Endothelial cell (in vitro differentiated cells): ENCODE results near the gene RBM3. TPM values are rescaled to one million over a fixed set of nuclear protein-coding genes. Genes with fewer than 3 reads are reported as not detected.
A peak's percentile ranks its signal among the peaks of the same experiment; 100 is the strongest.
"Not testable (repeated sequence)": the region's sequence is repeated elsewhere in the genome, so short reads cannot be mapped to it uniquely, and the experiment has no call there.

Experiments
- DNase-seq: peaks from one replicate; pipeline ENCODE4 v3.0.0; 2021; ENCODE audit warnings: low spot score
- H3K27ac Mint-ChIP-seq: one replicate; pipeline ENCODE4 v1.8.0; 2021; ENCODE audit warnings: mixed read lengths, inconsistent platforms; ENCODE audit not compliant: unreplicated experiment
- H3K27me3 Mint-ChIP-seq: one replicate; pipeline ENCODE4 v1.8.0; 2021; ENCODE audit warnings: mild to moderate bottlenecking, moderate library complexity, mixed read lengths, inconsistent platforms; ENCODE audit not compliant: unreplicated experiment
- H3K36me3 Mint-ChIP-seq: one replicate; pipeline ENCODE4 v1.8.0; 2021; ENCODE audit warnings: mild to moderate bottlenecking, low read depth, mixed read lengths, inconsistent platforms; ENCODE audit not compliant: unreplicated experiment
- H3K4me1 Mint-ChIP-seq: one replicate; pipeline ENCODE4 v1.8.0; 2021; ENCODE audit warnings: mild to moderate bottlenecking, mixed read lengths, inconsistent platforms; ENCODE audit not compliant: unreplicated experiment
- H3K4me3 Mint-ChIP-seq: one replicate; pipeline ENCODE4 v1.8.0; 2021; ENCODE audit warnings: mild to moderate bottlenecking, mixed read lengths, inconsistent platforms; ENCODE audit not compliant: unreplicated experiment
- H3K9me3 Mint-ChIP-seq: one replicate; pipeline ENCODE4 v1.8.0; 2021; ENCODE audit warnings: mixed read lengths, inconsistent platforms; ENCODE audit not compliant: unreplicated experiment
- total RNA-seq: library from RNA; stranded (reverse); fragmentation: NEBNext Ultra II Directional; extraction: Animal tissue kit (Norgen Biotek cat#: 25700); gene quantifications from one replicate; pipeline ENCODE4 v1.2.1, GENCODE V29; 2021; ENCODE audit not compliant: unreplicated experiment
- TF ChIP-seq, protein P1 (sequence below): fragments of 200-600 bp; sonication (generic); IDR thresholded peaks from one replicate; pipeline ENCODE4 v1.5.0; 2021; ENCODE audit warnings: antibody characterized with exemption; ENCODE audit not compliant: unreplicated experiment

Gene RBM3
- total RNA-seq, 1 donor from 2014 or later, result 252 TPM

DNA sequence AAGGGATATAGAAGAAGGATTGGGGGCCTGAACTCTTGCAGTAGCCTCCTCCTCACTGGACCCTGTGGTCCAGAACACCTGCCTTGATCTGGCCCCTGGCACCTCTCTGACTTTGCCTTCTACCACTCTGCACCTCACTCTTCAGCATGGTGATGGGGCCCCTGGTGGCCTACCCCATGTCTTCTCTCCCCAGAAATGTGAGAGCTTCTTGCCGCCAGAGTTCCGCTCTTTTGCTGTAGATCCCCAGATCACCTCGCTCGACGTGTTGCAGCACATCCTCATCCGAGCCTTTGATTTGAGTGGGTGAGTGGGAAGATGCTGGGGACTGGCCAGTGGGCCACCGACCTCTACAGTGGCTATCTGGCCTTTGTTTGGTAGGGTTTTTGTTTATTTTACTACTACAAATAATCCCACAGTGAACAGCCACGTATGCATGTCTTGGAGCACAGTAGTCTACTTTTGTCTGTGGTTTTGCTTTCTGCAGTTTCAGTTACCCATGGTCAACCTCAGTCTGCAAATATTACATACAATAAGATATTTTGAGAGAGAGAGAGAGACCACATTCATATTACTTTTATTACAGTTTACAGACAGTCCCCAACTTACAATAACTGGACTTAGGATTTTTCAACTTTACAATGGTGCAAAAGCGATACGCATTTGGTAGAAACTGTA is 33.0 kb upstream of the RBM3 start:
- no peak overlapping the region for H3K4me3 Mint-ChIP-seq
- TF ChIP-seq, protein P1, sequence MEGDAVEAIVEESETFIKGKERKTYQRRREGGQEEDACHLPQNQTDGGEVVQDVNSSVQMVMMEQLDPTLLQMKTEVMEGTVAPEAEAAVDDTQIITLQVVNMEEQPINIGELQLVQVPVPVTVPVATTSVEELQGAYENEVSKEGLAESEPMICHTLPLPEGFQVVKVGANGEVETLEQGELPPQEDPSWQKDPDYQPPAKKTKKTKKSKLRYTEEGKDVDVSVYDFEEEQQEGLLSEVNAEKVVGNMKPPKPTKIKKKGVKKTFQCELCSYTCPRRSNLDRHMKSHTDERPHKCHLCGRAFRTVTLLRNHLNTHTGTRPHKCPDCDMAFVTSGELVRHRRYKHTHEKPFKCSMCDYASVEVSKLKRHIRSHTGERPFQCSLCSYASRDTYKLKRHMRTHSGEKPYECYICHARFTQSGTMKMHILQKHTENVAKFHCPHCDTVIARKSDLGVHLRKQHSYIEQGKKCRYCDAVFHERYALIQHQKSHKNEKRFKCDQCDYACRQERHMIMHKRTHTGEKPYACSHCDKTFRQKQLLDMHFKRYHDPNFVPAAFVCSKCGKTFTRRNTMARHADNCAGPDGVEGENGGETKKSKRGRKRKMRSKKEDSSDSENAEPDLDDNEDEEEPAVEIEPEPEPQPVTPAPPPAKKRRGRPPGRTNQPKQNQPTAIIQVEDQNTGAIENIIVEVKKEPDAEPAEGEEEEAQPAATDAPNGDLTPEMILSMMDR, result no peak

DNA sequence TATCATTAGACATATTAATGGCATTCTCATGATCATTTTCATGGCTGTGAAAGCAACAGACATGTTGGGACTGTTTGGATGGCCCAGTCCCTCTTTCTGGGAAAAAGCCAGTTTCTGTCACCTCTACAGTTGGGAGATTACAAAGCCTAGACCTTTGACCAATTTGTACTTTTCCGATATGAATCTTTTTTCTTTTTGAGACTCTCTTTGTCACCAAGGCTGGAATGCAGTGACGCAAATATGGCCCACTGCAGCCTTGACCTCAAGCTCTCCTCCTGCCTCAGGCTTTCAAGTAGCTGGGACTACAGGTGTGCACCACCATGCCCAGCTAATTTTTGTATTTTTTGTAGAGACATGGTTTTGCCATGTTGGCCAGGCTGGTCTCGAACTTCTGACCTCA is 25.4 kb upstream of the RBM3 start:
- no peak for DNase-seq
- H3K4me1 Mint-ChIP-seq, result no peaks in the 10 kb centered on the region
- no peak overlapping the region for H3K27ac Mint-ChIP-seq
- H3K4me3 Mint-ChIP-seq, result no peak overlapping the region
- peaks cover 9% of the 10 kb centered on the region for H3K36me3 Mint-ChIP-seq
- H3K27me3 Mint-ChIP-seq, result no peaks in the 10 kb centered on the region
- TF ChIP-seq, protein P1, result no peak
- no peaks in the 10 kb centered on the region for H3K9me3 Mint-ChIP-seq

More for the DNA sequence above, 33.0 kb upstream of the RBM3 start:
- Mint-ChIP-seq H3K27ac (no peak overlapping the region), H3K9me3 (no peaks in the 10 kb centered on the region), H3K36me3 (peaks cover 11% of the 10 kb centered on the region), H3K4me1 (peaks cover 6% of the 10 kb centered on the region), H3K27me3 (peaks cover 3% of the 10 kb centered on the region)
- DNase-seq, result no peak

DNA sequence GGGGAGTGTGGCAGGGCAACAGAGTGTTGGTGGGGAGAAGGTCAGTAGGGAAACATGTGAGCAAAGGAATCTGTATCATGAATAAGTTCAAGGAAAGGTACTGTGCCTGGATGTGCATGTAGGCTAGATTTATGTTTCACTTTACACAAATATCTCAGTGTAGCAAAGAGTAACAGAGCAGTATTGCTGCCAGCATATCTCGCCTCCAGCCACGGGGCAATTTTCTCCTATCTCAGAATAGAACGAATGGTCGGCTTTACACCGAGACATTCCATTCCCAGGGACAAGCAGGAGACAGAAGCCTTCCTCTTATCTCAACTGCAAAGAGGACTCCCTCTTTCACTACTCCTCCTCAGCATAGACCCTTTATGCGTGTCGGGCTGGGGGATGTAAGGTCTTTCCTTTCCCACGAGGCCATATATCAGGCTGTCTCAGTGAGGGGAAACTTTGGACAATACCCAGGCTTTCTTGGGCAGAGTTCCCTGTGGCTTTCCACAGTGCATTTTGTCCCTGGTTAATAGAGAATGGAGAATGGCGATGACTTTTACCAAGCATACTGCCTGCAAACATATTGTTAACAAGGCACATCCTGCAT is 18.5 kb upstream of the RBM3 start:
- not testable (repeated sequence) for H3K36me3 Mint-ChIP-seq, H3K27me3 Mint-ChIP-seq, DNase-seq, H3K4me1 Mint-ChIP-seq, H3K4me3 Mint-ChIP-seq, H3K9me3 Mint-ChIP-seq
- H3K27ac Mint-ChIP-seq, result peak overlapping the region; percentile 42

DNA sequence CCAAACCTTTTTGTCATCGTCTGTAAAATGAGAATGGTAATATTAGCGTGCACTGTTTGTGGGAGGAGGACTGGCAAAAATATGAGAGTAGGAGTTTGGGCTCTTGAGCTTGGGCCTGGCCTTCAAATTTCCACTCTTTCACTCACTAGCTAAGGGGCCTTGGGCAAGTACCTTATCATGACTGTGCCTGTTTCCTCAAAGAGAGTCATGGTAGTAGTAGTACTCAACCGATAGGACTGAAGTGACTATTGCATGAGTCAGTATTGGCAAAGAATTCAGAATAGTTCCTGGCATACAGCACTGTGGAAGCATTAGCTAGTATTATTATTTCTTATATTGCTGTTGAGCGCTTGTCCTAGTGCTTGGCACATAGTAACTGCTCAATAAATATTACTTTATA is 16.0 kb upstream of the RBM3 start:
- Mint-ChIP-seq H3K9me3 (no peaks in the 10 kb centered on the region), H3K36me3 (no peaks in the 10 kb centered on the region), H3K4me1 (no peaks in the 10 kb centered on the region), H3K27me3 (no peaks in the 10 kb centered on the region), H3K27ac (no peak overlapping the region), H3K4me3 (no peak overlapping the region)
- TF ChIP-seq, protein P1, result no peak
- no peak for DNase-seq

DNA sequence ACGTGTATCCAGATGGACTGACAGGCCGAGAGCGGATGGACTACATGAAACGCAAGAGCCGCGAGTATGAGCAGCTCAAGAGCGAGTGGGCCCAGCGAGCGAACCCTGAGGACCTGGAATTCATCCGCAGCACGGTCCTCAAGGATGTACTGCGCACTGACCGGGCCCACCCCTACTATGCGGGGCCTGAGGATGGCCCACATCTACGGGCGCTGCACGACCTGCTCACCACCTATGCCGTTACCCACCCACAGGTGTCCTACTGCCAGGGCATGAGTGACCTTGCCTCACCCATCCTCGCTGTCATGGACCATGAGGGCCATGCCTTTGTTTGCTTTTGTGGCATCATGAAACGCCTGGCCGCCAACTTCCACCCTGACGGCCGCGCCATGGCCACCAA is 14.6 kb upstream of the RBM3 start:
- DNase-seq, result no peak
- H3K4me3 Mint-ChIP-seq, result no peak overlapping the region
- no peaks in the 10 kb centered on the region for H3K9me3 Mint-ChIP-seq
- TF ChIP-seq, protein P1, result no peak
- no peaks in the 10 kb centered on the region for H3K36me3 Mint-ChIP-seq
- H3K27me3 Mint-ChIP-seq, result no peaks in the 10 kb centered on the region
- H3K4me1 Mint-ChIP-seq, result no peaks in the 10 kb centered on the region
- no peak overlapping the region for H3K27ac Mint-ChIP-seq
